Ascending aorta (tissue), 2 donors: ENCODE results near the gene C19orf47. TPM values are rescaled to one million over a fixed set of nuclear protein-coding genes. Genes with fewer than 3 reads are reported as not detected.
"Not testable (repeated sequence)": the region's sequence is repeated elsewhere in the genome, so short reads cannot be mapped to it uniquely, and the experiment has no call there.

Experiments
- DNase-seq, 2 donors: peaks; one replicate each; pipeline ENCODE4 v3.0.0-alpha.2; 2019; ENCODE audit warnings: low spot score in 2 of 2
- H3K27ac ChIP-seq, 2 donors: fragments of 200-600 bp; sonication (generic); one replicate each; pipeline ENCODE4 v1.5.1; 2016 to 2017; ENCODE audit warnings: mild to moderate bottlenecking in 1 of 2
- H3K27me3 ChIP-seq: fragments of 200-600 bp; sonication (generic); one replicate; pipeline ENCODE4 v1.5.1; 2017
- H3K36me3 ChIP-seq, 2 donors: fragments of 200-600 bp; sonication (generic); one replicate each; pipeline ENCODE4 v1.5.1; 2016
- H3K4me1 ChIP-seq, 2 donors: fragments of 200-600 bp; sonication (generic); one replicate each; pipeline ENCODE4 v1.5.1; 2016 to 2017; ENCODE audit warnings: mild to moderate bottlenecking in 1 of 2
- H3K4me3 ChIP-seq, 2 donors: fragments of 200-600 bp; sonication (generic); one replicate each; pipeline ENCODE4 v1.5.1; 2016 to 2017; ENCODE audit warnings: mild to moderate bottlenecking in 1 of 2
- H3K9me3 ChIP-seq, 2 donors: fragments of 200-600 bp; sonication (generic); one replicate each; pipeline ENCODE4 v1.5.1; 2016
- CTCF ChIP-seq, 3 experiments: fragments of 200-600 bp in 2 of 3; fragments of 450-650 bp in 1 of 3; sonication (generic) in 2 of 3; IDR thresholded peaks; one replicate each; pipeline ENCODE4 v1.5.1; 2016 to 2019; ENCODE audit warnings: antibody characterized with exemption in 3 of 3, mild to moderate bottlenecking in 1 of 3, moderate library complexity in 1 of 3
- intact Hi-C: fragments of 100-400 bp; cut with DNase I; formaldehyde crosslinking; loops from one replicate; pipeline ENCODE4 v1.15.1; 2023
- total RNA-seq: library from RNA; depleted of rRNA; stranded (reverse); fragments of >200 nt; gene quantifications from one replicate; pipeline ENCODE4 v1.1.0, GENCODE V29; 2016

Gene C19orf47
- total RNA-seq, 1 donor from 2014 or later: 10.4 TPM

GRCh38 chr19:40335101-40335500, 13.1 kb downstream of the C19orf47 start:
- no peak overlapping the region for H3K4me3 ChIP-seq
- no peaks in the 10 kb centered on the region for H3K27me3 ChIP-seq
- intact Hi-C loops: no loop called here
- peaks cover 56 to 68% of the 10 kb centered on the region in 2 donors for H3K36me3 ChIP-seq
- TF ChIP-seq CTCF (IDR thresholded peaks at IDR 0.05): no peak
- DNase-seq: no peak
- H3K4me1 ChIP-seq: no peaks in the 10 kb centered on the region
- H3K27ac ChIP-seq: no peak overlapping the region
- H3K9me3 ChIP-seq: no peaks in the 10 kb centered on the region

- H3K4me3 ChIP-seq, H3K4me1 ChIP-seq, H3K27me3 ChIP-seq, DNase-seq, intact Hi-C loops, H3K9me3 ChIP-seq, H3K27ac ChIP-seq: not testable (repeated sequence)
- peaks cover 74 to 82% of the 10 kb centered on the region in 2 donors for H3K36me3 ChIP-seq
These were observed 15.1 kb downstream of the C19orf47 start for GRCh38 chr19:40333083-40333482.

GRCh38 chr19:40332669-40333068, 15.5 kb downstream of the C19orf47 start:
- Histone ChIP-seq H3K4me3 (no peak overlapping the region), H3K36me3 (peaks cover 78 to 86% of the 10 kb centered on the region in 2 donors), H3K4me1 (no peaks in the 10 kb centered on the region), H3K27ac (no peak overlapping the region), H3K27me3 (no peaks in the 10 kb centered on the region), H3K9me3 (no peaks in the 10 kb centered on the region)
- no peak for TF ChIP-seq CTCF (IDR thresholded peaks at IDR 0.05)
- DNase-seq: no peak
- intact Hi-C loops: no loop called here

GRCh38 chr19:40331052-40331451, 17.1 kb downstream of the C19orf47 start:
- no peaks in the 10 kb centered on the region for H3K27me3 ChIP-seq
- no peaks in the 10 kb centered on the region for H3K4me1 ChIP-seq
- H3K27ac ChIP-seq: no peak overlapping the region
- intact Hi-C loops: no loop called here
- H3K4me3 ChIP-seq: no peak overlapping the region
- no peak for TF ChIP-seq CTCF (IDR thresholded peaks at IDR 0.05)
- H3K36me3 ChIP-seq: peaks cover 90 to 96% of the 10 kb centered on the region in 2 donors
- no peak for DNase-seq
- H3K9me3 ChIP-seq: no peaks in the 10 kb centered on the region

- Histone ChIP-seq H3K4me1 (no peaks in the 10 kb centered on the region), H3K9me3 (no peaks in the 10 kb centered on the region), H3K27me3 (no peaks in the 10 kb centered on the region), H3K36me3 (peaks cover 94 to 99% of the 10 kb centered on the region in 2 donors), H3K4me3 (no peak overlapping the region), H3K27ac (no peak overlapping the region)
- intact Hi-C loops: no loop called here
- no peak for DNase-seq
- TF ChIP-seq CTCF (IDR thresholded peaks at IDR 0.05): no peak
These were observed 22.0 kb downstream of the C19orf47 start for GRCh38 chr19:40326201-40326600.

- Histone ChIP-seq H3K27me3 (no peaks in the 10 kb centered on the region), H3K9me3 (no peaks in the 10 kb centered on the region), H3K4me3 (no peak overlapping the region), H3K4me1 (no peaks in the 10 kb centered on the region), H3K36me3 (peaks cover 80 to 83% of the 10 kb centered on the region in 2 donors), H3K27ac (no peak overlapping the region)
- no peak for DNase-seq
- intact Hi-C loops: no loop called here
- no peak for TF ChIP-seq CTCF (IDR thresholded peaks at IDR 0.05)
These were observed 24.5 kb downstream of the C19orf47 start for GRCh38 chr19:40323705-40324104.
